ENCODE measurements around the gene STAMBP.
A peak's percentile ranks its signal among the peaks of the same experiment; 100 is the strongest.

STAMBP gene

DNA sequence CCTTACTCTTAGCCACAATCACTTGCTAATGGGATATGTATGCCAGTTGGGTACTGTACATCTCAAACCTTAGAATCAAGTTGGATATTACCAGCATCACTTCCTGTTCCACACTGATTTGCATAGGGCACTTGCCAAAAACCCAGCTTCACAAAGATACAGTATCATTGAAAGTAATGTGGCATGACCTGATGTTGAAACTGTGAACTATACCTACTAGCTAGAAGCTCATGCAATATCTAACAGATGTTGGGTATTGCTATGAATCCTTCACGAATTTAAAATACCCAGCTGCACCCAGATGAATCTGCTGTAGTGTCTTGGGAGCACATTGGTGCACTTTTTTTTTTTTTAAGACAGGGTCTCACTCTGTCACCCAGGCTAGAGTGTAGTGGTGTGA lies 6.5 kb upstream of the STAMBP start:
- no peak overlapping the region for H3K27ac ChIP-seq (ENCODE audit: low read depth, low read length)
- no peaks in the 10 kb centered on the region for H3K27me3 ChIP-seq (ENCODE audit: insufficient read depth, low read length)
- H3K36me3 ChIP-seq (ENCODE audit: insufficient read depth, low read length), result no peaks in the 10 kb centered on the region
- no peak overlapping the region for H3K4me3 ChIP-seq (ENCODE audit: low read depth, low read length)
- peaks cover 6% of the 10 kb centered on the region for H3K4me1 ChIP-seq (ENCODE audit: control insufficient read depth, insufficient read depth, low read length, unreplicated experiment)
- H2AFZ ChIP-seq (ENCODE audit: low read length, unreplicated experiment), result no peak overlapping the region
- H3K79me2 ChIP-seq (ENCODE audit: control insufficient read depth, insufficient read depth, low read length, unreplicated experiment), result no peaks in the 10 kb centered on the region

DNA sequence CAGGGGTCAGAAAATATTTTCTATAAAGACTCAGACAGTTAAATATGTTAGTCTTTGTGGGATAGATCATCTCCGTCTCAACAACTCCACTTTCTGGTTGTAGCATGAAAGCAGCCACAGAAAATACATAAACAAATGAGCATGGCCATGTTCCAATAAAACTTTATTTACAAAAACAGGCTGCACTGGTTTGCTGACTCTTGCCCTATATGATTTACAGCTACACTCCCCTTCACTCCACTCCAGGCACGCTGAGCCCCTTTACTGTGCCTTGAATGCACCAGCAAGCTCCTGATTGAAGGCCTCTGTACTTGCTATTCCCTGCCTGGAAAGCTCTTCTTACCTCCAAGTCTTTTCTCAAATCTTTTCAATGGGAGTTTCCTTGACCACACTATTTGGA lies 5.8 kb upstream of the STAMBP start:
- Histone ChIP-seq H2AFZ (ENCODE audit: low read length, unreplicated experiment) (no peak overlapping the region), H3K4me3 (ENCODE audit: low read depth, low read length) (no peak overlapping the region), H3K27me3 (ENCODE audit: insufficient read depth, low read length) (no peaks in the 10 kb centered on the region), H3K36me3 (ENCODE audit: insufficient read depth, low read length) (no peaks in the 10 kb centered on the region), H3K79me2 (ENCODE audit: control insufficient read depth, insufficient read depth, low read length, unreplicated experiment) (no peaks in the 10 kb centered on the region), H3K4me1 (ENCODE audit: control insufficient read depth, insufficient read depth, low read length, unreplicated experiment) (peaks cover 7% of the 10 kb centered on the region), H3K27ac (ENCODE audit: low read depth, low read length) (no peak overlapping the region)

DNA sequence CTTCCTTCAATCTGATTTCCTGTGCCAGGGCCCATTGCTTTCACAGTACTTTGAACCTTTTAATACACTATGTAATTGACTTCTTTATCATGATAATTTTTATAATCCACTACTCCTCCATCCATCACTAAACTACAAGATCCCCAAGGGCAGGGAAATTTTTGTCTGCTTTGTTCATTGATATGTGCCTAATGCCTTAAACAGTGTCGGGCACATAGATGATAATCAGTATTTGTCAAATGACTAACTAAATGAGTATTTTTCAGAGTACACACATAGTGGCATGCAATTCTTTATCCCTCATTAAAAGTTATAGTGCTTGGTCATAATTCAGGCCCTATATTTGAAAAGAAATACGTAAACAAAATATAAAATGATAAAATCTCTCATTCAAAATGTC lies 5.3 kb upstream of the STAMBP start:
- Histone ChIP-seq H2AFZ (ENCODE audit: low read length, unreplicated experiment) (no peak overlapping the region), H3K4me3 (ENCODE audit: low read depth, low read length) (no peak overlapping the region), H3K27me3 (ENCODE audit: insufficient read depth, low read length) (no peaks in the 10 kb centered on the region), H3K27ac (ENCODE audit: low read depth, low read length) (no peak overlapping the region), H3K79me2 (ENCODE audit: control insufficient read depth, insufficient read depth, low read length, unreplicated experiment) (no peaks in the 10 kb centered on the region), H3K4me1 (ENCODE audit: control insufficient read depth, insufficient read depth, low read length, unreplicated experiment) (peaks cover 11% of the 10 kb centered on the region), H3K36me3 (ENCODE audit: insufficient read depth, low read length) (no peaks in the 10 kb centered on the region)

DNA sequence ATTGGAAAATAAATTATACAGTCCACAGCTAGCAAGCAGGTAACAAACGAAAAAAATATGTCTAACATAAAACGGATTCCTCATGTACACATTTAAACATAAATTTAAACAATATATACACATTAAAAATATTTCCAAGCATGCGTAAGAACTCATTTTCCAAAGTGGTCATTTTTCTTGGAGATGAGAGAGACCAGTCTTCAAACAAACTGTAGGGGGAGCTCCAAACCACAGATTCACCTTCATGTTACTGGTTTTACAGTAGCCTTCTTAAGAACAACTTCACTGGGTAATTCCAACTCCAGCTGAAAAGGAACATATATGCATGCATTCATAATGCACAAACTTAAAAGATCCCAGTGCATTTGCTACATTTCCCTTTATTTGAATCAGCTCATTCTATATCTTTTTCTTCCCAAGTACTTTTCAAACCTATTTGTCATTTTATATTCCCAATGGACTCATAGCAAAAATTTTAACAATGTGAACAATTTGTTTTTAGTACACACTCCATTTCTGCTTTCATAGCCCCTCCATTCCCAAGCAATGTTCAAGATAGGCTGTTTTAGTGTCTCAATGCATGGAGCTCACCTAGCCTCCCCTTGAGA lies 4.7 kb upstream of the STAMBP start:
- Histone ChIP-seq H3K27me3 (ENCODE audit: insufficient read depth, low read length) (no peaks in the 10 kb centered on the region), H2AFZ (ENCODE audit: low read length, unreplicated experiment) (no peak overlapping the region), H3K4me1 (ENCODE audit: control insufficient read depth, insufficient read depth, low read length, unreplicated experiment) (peaks cover 11% of the 10 kb centered on the region), H3K36me3 (ENCODE audit: insufficient read depth, low read length) (no peaks in the 10 kb centered on the region), H3K27ac (ENCODE audit: low read depth, low read length) (no peak overlapping the region), H3K79me2 (ENCODE audit: control insufficient read depth, insufficient read depth, low read length, unreplicated experiment) (no peaks in the 10 kb centered on the region), H3K4me3 (ENCODE audit: low read depth, low read length) (no peak overlapping the region)

DNA sequence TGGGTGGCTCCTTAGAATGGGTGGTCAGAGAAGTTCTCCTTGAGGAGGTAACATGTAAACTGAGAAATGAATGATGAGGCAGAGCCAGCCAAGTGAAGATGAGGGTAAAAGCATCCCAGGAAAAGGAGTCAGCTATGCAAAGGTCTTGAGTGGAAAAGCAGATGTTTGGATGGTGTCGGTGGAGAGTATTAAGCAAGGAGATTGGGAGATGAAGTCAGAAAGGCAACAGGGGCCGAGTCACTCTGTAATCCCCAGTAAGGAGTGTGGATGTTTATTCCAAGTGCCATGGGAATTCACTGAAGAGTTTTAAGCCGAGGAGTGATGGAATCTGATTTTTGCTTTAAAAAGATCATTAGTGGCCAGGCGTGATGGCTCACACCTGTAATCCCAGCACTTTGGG lies 3.4 kb upstream of the STAMBP start:
- Histone ChIP-seq H2AFZ (ENCODE audit: low read length, unreplicated experiment) (no peak overlapping the region), H3K36me3 (ENCODE audit: insufficient read depth, low read length) (no peaks in the 10 kb centered on the region)

DNA sequence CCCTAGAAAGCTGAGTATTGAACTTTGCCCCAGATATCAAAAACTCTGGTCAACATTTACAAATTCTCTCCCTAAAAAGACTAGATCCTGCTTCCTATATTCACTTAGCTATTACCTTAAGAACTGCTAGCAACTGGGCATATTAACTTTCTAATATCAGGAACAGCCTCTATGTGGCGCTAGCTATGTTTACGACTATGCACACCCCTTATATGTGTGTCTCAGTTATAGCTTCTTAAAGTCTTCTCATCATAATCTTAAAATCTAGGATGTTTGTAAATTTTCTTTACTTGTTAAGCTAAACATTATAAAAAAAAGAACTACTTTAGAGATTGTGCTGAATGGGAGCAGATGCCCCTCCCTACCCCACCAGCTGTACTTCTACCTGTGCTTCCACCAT lies 1.7 kb upstream of the STAMBP start:
- no peak overlapping the region for H3K4me3 ChIP-seq (ENCODE audit: low read depth, low read length)
- peaks cover 36% of the 10 kb centered on the region for H3K4me1 ChIP-seq (ENCODE audit: control insufficient read depth, insufficient read depth, low read length, unreplicated experiment)
- H3K27ac ChIP-seq (ENCODE audit: low read depth, low read length), result no peak overlapping the region
- H3K36me3 ChIP-seq (ENCODE audit: insufficient read depth, low read length), result no peaks in the 10 kb centered on the region; the same call in 1 of the 2 replicates
- no peaks in the 10 kb centered on the region for H3K27me3 ChIP-seq (ENCODE audit: insufficient read depth, low read length)
- no peak overlapping the region for H2AFZ ChIP-seq (ENCODE audit: low read length, unreplicated experiment)
- H3K79me2 ChIP-seq (ENCODE audit: control insufficient read depth, insufficient read depth, low read length, unreplicated experiment), result peaks cover 17% of the 10 kb centered on the region

More for the DNA sequence above, 3.4 kb upstream of the STAMBP start:
- H3K4me3 ChIP-seq (ENCODE audit: low read depth, low read length), result no peak overlapping the region
- peaks cover 12% of the 10 kb centered on the region for H3K79me2 ChIP-seq (ENCODE audit: control insufficient read depth, insufficient read depth, low read length, unreplicated experiment)
- no peak overlapping the region for H3K27ac ChIP-seq (ENCODE audit: low read depth, low read length)
- H3K27me3 ChIP-seq (ENCODE audit: insufficient read depth, low read length), result no peaks in the 10 kb centered on the region
- peaks cover 21% of the 10 kb centered on the region for H3K4me1 ChIP-seq (ENCODE audit: control insufficient read depth, insufficient read depth, low read length, unreplicated experiment)

DNA sequence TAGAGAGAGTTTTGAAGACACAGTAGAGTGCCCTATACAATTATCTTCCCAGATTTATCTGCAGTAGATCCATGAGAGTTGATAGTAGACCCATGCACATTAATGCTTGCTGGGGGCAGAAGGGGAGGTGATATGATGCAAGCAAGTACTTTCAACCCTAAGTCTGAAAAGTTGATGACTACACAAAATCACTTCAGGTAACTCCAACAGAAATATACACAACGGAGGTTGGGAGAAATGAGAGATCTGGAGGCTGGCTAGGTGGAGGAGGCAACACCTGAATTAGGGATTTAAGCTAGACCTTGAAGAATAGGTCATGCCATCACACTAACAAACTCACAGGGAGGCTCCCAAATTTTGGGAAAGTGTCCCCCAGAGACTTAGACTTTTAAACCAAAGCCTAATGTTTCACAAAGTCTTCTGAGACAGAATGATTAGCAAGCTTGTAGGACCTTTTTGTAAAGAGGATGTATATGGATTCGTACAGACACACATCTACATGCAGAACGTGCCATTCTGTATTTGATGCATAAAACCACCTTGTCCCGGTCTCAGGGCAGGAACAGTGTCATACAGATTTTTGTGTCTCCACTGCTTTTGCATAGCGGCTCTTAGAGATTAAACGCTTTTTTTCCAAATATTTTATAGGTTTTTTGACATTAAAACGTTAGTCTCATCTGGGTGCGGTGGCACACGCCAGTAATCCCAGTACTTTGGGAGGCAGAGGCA lies 937 bp upstream of the STAMBP start:
- H3K4me1 ChIP-seq (ENCODE audit: control insufficient read depth, insufficient read depth, low read length, unreplicated experiment), result peaks cover 39% of the 10 kb centered on the region
- peak overlapping the region; percentile 99 for H2AFZ ChIP-seq (ENCODE audit: low read length, unreplicated experiment)
- H3K27ac ChIP-seq (ENCODE audit: low read depth, low read length), result no peak overlapping the region
- H3K36me3 ChIP-seq (ENCODE audit: insufficient read depth, low read length), result peaks cover 6% of the 10 kb centered on the region
- H3K4me3 ChIP-seq (ENCODE audit: low read depth, low read length), result peak overlapping the region; percentile 76; the same call in 1 of the 2 replicates
- H3K79me2 ChIP-seq (ENCODE audit: control insufficient read depth, insufficient read depth, low read length, unreplicated experiment), result peaks cover 22% of the 10 kb centered on the region
- H3K27me3 ChIP-seq (ENCODE audit: insufficient read depth, low read length), result no peaks in the 10 kb centered on the region

DNA sequence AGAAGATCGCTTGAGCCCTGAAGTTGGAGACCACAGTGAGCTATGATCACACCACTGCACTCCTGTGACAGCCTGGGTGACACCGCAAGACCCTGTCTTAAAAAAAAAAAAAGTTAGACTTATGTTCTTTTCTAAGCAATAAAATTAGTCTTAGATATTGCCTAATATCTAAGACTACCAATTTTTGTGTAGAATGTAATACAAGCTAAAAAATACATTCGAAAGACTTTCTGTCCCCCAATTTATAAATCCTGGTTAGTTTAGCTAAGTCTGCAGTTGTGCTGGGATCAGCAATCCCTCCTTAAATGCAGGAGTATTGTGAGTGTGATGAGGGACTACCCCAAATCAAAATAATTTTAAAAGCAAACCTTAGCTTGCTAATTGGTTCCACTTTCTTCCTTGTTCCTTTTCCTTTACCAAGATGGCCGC lies 358 bp upstream of the STAMBP start:
- H3K4me1 ChIP-seq (ENCODE audit: control insufficient read depth, insufficient read depth, low read length, unreplicated experiment), result peaks cover 41% of the 10 kb centered on the region
- peak overlapping the region; percentile 91 for H3K27ac ChIP-seq (ENCODE audit: low read depth, low read length)
- H3K79me2 ChIP-seq (ENCODE audit: control insufficient read depth, insufficient read depth, low read length, unreplicated experiment), result peaks cover 26% of the 10 kb centered on the region
- peaks cover 12% of the 10 kb centered on the region for H3K36me3 ChIP-seq (ENCODE audit: insufficient read depth, low read length)
- peak overlapping the region; percentile 99 for H2AFZ ChIP-seq (ENCODE audit: low read length, unreplicated experiment)
- peak overlapping the region; percentile 76 for H3K4me3 ChIP-seq (ENCODE audit: low read depth, low read length)
- no peaks in the 10 kb centered on the region for H3K27me3 ChIP-seq (ENCODE audit: insufficient read depth, low read length)

DNA sequence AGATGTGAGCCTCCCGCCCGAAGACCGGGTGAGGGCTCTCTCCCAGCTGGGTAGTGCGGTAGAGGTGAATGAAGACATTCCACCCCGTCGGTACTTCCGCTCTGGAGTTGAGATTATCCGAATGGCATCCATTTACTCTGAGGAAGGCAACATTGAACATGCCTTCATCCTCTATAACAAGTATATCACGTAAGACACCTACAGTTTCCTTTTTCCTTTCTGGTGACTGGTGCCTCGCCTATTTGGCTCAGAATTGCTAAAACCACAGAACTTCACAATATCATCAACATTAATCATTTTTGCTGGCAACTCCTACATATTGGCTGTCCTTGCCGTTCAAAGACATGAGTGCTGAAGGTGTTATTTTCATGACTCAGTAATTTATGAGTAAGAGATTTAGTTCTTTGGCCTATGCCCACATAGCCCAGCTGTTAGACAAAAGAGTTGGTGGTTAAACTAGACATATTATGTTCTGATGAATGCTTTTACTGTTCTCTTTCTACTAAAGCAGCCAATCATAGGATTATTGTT lies 2.2 kb downstream of the STAMBP start:
- H3K4me1 ChIP-seq (ENCODE audit: control insufficient read depth, insufficient read depth, low read length, unreplicated experiment), result peaks cover 35% of the 10 kb centered on the region
- H3K4me3 ChIP-seq (ENCODE audit: low read depth, low read length), result peak overlapping the region; percentile 76
- H3K36me3 ChIP-seq (ENCODE audit: insufficient read depth, low read length), result peaks cover 21% of the 10 kb centered on the region
- H3K27me3 ChIP-seq (ENCODE audit: insufficient read depth, low read length), result no peaks in the 10 kb centered on the region
- peak overlapping the region; percentile 91 for H3K27ac ChIP-seq (ENCODE audit: low read depth, low read length)
- peaks cover 31% of the 10 kb centered on the region for H3K79me2 ChIP-seq (ENCODE audit: control insufficient read depth, insufficient read depth, low read length, unreplicated experiment)
- no peak overlapping the region for H2AFZ ChIP-seq (ENCODE audit: low read length, unreplicated experiment)

DNA sequence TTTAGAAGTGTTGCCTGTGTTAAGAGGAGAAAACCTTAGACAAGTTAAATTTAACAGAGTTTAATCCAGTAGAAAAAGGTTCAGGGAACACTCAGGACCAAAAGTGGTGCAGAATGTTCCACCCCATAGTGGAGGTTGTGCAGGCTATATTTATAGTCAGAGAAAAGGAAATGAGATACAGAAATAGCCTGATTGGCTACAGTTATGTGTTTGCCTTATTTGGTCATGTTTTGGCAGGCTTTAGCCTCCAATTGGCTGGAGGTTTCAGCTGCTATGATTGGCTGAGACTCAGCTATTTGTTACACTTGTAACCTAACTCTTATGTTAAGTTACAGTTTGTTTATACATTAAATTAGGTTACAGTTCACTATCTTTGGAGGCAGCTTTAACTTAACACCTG lies 4.2 kb downstream of the STAMBP start:
- Histone ChIP-seq H3K36me3 (ENCODE audit: insufficient read depth, low read length) (peaks cover 21% of the 10 kb centered on the region), H3K4me3 (ENCODE audit: low read depth, low read length) (no peak overlapping the region), H3K27ac (ENCODE audit: low read depth, low read length) (no peak overlapping the region)

More for the DNA sequence above, 4.2 kb downstream of the STAMBP start:
- H2AFZ ChIP-seq (ENCODE audit: low read length, unreplicated experiment), result no peak overlapping the region
- H3K27me3 ChIP-seq (ENCODE audit: insufficient read depth, low read length), result no peaks in the 10 kb centered on the region
- peaks cover 35% of the 10 kb centered on the region for H3K4me1 ChIP-seq (ENCODE audit: control insufficient read depth, insufficient read depth, low read length, unreplicated experiment)
- H3K79me2 ChIP-seq (ENCODE audit: control insufficient read depth, insufficient read depth, low read length, unreplicated experiment), result peaks cover 31% of the 10 kb centered on the region
